Stimulated activated CD4-positive, alpha-beta T cell treated with anti-CD3 and anti-CD28 coated beads, Interleukin-15, amount 100 ng/mL, for 24 hours (primary cell): ENCODE measurements around the gene CMSS1.
A peak's percentile ranks its signal among the peaks of the same experiment; 100 is the strongest.
"Not testable (repeated sequence)": the region's sequence is repeated elsewhere in the genome, so short reads cannot be mapped to it uniquely, and the experiment has no call there.

ENCODE experiments used
- DNase-seq: peaks from one replicate; pipeline ENCODE4 v3.0.0-alpha.2; 2020

CMSS1 gene

DNA sequence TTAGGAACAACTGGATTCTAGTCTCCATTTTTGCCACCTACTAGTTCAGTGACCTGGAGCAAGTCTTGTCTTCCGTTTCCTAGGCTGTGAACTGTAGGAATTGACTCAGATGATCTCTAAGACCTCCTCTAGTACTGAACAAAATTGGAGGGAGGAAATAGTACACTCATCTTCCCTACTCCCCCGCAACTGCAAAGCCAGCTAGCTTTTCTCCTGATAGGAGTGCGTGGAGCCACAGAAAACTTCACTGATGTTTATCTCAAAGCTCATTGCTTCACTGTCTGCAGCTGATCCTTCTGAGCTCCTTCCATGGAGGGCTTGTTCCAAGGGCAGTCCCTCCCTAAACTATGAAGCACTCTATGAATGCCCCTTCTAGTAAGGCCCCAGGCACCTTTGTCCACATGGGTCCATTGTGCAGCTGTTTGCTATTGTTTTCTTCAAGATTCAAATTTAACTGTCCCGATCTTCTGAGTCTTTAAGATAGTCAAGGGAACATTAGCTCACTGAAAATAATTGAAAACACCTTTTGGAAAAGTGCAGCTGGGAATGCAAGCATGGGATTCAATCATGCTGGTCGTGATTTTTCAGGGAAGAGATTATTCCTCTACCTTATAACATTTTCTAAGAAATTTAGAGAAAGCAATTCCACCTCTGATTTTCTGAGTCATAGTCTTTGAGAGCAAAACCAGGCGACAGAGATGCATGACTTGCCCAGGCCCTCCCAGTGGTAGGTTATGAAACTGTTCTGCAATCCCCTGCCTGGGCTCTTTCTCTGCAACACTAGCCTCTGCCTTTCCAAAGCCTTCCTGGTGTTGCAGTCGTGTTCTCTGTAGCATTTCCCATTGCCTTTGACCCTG lies 272.4 kb downstream of the CMSS1 start:
- DNase-seq = peak; percentile 31

DNA sequence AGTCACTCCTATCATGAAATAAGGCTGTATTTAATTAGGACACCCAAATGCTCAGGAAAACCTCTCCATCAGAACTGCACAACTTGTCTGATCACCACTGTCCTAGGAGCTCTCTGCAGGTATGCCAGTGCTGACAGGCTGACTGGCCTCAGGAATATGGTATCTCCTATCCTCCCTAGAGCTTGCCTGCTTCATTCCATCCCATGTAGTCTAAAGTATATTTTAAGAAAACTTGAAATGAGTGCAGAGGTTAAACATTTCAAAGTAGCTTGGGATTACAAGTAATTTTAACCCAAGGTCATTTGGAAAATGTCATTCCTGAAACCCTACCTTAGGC lies 273.0 kb downstream of the CMSS1 start:
- no peak for DNase-seq

DNA sequence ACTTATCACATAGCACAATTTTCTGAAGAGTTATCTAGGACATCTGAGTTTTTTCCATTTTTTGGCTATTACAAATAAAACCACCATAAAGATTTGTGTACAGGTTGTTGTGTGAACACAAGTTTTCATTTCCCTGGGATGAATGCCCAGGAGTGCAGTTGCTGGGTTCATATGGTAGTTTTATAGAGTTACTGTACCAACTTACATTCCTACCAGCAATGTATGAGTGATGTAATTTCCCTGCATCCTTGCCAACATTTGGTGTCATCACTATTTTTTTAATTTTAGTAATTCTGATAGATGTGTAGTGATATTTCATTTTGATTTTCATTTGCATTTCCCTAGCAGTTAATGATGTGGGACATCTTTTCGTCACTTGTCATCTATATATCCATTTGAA lies 276.2 kb downstream of the CMSS1 start:
- no peak for DNase-seq

DNA sequence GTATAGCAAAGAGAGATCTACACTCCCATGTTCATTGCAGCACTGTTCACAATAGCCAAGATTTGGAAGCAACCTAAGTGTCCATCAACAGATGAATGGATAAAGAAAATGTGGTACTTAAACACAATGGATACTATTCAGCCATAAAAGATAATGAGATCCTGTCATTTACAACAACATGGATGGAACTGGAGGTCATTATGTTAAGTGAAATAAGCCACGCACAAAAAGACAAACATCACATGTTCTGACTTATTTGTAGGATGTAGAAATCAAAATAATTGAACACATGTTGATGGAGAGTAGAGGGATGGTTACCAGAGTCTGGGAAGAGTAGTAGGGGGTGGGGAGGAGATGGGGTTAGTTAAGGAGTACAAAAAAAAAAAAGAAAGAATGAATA lies 278.6 kb downstream of the CMSS1 start:
- not testable (repeated sequence) for DNase-seq

DNA sequence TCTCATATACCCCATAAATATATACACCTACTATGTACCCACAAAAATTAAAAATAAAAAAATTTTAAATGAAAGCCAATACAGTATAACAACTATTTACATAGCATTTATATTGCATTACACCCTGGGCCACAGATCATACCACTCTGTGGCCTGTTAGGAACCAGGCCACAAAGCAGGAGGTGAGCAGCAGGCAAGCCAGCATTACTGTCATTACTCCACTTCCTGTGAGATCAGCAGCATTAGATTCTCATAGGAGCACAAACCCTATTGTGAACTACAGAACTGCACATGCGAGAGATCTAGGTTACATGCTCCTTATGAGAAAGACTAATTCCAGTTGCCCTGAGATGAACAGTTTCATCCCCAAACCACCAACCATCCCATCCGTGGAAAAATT lies 279.2 kb downstream of the CMSS1 start:
- DNase-seq = no peak

DNA sequence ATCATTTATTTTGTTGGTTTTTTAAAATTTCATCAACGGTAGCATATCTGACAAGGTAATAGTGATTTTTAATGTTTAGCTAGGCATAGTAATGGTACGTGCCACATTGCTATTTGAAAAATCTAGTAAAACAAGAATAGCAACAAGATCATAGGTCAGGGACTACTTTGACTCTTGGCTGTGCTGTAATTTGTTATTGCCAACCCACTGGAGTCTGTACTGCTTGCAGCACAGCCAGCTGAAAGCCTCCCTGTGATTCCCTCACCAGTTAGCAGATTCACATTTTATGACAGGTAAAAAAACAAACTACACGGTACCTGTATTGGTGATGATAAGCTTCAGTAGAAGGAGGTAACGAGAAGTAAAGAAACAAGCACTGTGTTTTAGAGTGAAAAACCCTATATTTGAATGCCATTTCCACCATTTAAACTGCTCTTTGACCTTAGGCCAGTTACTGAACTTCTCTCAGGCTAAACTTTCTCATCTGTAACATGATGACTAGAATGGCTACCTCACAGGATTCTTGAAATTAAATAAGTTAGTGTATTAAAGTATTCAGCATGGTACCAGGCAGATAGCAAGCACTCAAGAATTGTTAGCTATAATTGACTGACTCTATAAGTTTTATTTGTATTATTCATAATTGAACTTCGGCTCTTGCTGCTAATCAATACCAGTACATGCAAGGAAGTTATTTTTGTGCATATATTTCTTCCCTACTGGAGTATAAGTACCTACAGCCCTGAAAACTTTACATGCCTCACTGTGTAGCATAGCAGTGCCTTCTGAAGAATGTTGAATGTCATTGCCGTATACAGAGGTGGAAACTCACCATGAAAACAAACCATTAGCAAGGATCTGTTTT lies 280.5 kb downstream of the CMSS1 start:
- no peak for DNase-seq

DNA sequence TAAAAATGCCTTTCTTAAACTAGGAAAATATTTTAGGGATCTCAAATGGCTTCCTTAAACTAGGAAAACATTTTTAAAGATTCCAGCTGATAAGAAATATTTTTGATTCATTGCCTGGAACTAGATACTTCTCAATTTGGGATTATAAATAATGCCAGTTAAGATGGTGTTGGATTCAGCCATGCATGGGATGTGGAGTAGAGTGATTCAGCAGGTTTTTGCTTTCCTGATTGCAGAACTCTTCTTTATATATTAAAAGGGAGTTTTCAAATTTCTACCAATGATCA lies 281.1 kb downstream of the CMSS1 start:
- DNase-seq = no peak

DNA sequence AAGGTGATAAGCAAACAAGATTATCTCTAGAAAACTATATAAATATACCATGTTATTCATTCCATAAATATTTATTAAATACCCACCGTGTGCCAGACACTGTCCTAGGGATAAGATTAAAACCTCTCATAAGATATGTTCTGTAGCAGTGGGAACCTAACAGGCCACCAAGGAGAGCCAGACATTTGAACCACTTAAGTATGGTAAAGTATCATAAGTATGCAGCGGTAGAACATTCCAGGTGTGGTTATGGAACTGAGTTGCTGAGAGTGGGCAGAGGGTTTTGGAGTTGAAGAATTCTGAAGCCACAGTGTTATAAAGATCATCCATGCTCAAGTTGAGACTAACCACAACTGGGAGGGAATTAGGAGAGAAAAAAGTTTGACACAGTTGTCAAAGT lies 282.0 kb downstream of the CMSS1 start:
- no peak for DNase-seq

DNA sequence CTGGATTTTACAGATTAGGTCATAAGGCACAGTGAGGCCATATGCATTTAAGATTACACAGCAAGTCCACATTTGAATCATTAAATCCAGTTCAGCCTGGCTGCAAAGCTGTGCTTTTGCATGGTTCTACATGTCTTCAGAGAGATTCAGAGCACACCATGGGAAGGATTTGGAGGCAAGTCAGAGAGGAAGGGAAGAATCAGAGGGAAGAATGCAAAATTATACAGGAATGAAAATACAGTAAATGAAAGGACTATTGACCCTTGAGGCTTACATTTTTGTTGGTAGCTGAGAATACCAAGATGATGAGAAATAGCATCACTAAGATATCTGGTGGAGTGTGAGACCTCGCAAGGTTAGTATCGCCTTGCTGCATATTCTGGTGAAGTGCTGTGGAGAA lies 282.8 kb downstream of the CMSS1 start:
- no peak for DNase-seq

DNA sequence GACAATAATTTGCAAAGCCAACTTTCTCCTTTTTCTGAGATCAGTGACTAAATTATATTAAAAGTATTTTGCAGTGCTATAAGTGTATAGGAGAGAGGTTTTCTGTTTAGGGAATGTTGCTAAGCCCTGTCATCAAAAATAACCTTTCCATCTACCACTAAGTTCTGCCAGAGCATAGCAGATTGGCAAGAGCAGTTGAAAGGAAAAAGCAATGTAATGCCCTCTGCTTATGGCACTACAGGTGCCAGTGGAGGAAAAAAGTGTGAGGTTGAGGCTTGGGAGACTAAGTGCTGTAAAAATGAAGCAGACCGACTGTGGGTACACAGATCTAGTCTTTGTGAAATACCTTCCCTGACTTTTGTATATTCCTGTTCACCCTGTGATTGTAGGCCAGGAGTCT lies 285.1 kb downstream of the CMSS1 start:
- DNase-seq = no peak

DNA sequence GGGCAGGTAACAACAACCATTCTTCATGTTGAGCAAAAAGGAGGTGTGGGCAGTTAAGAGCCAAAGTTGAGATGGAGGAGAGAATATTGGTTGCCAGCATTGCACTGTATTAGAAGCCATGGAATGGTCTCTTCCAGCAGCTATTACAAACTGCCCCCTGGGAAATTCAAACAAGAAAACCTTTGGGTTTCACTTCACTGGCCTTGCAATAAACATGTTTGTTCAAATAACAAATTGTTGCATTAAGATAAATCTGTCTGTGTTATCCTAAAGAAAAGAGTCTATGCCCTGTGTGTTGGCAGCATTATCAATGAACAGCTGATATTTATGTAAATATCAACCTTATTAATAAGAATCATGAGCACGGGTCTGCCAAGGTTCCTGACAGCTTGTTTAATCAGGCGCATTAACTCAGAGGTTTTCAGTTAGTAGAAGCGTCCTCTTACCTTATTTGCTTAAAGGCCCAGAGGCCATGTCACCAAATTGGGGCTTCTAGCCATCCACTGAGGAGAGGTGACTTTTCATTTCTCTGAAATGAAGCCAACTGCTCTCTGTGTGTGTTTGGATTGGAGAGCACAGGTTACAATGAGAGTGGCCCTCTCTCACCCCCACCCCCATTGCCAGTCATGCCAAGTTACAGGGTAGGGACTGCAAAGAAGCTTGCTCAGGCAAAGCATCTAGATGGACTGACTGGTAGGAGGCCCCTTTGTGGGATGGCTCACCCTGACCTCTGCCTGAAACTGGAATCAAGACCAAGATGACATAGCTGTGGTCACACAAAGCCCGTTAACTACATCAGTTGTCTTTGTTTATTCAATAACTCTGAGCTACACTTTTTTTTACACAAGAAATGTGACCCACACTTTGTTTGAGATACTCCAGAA lies 286.1 kb downstream of the CMSS1 start:
- DNase-seq = no peak

DNA sequence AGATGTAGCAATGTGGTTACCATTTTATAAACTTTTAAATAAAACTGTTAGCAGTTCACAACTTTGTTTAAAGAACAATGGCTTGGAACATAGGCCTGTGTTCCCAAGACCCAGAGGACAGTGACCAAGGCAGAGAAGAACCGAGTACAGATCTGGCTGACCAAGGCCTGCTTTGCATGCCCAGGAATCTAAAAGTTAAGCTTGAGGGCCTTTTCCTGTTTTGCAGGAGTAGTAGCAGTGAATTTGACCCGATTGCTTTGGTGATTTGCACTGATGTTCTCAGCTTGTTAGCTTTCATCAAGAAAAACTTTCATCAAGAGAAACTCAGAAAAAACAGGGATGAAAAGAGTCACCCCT lies 286.8 kb downstream of the CMSS1 start:
- no peak for DNase-seq

DNA sequence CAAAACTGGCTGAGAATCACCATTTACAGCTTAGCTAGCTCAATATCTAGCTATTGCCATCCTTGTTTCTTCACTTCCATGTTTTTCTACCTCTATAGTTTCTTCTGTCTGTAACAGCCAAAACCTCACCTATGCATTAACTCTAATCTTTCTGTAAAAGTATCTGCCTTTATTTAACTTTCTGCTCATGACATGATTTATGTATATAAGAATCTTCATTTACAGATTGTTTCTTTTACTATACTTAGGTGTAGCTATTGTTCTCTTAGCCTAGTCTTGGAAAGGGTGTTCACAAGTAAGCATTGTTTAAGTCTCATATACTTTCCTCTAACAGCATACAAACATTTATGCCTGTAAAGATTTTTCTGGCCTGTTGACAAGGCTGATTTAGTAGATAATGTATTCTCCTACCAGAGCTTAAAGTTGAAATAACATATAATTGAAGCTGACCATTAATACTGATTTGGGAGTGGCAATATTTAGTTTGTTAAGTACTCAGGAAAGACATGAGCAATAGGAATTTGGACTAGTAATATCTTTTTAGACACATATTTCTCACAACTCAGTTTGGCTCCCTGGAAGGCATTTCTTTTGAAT lies 287.3 kb downstream of the CMSS1 start:
- no peak for DNase-seq

DNA sequence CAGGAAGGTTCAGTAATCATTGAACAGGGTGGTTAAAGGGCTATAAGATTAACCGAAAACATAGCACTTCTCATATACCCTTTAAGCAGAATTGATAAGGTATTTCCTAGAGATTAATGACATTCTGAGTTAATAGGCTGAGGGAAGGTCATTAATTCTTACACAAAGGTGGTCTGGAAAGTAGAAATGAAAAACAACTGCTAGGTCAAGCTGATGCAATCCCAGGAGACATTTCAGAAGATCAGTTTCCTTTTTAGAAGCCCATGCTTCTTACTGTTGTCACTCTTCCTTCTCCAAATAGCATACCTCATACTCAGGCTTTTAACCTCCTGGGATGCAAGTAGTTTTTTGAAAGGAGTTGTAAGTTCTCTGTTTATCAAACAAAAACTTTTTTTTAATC lies 287.8 kb downstream of the CMSS1 start:
- DNase-seq = no peak

DNA sequence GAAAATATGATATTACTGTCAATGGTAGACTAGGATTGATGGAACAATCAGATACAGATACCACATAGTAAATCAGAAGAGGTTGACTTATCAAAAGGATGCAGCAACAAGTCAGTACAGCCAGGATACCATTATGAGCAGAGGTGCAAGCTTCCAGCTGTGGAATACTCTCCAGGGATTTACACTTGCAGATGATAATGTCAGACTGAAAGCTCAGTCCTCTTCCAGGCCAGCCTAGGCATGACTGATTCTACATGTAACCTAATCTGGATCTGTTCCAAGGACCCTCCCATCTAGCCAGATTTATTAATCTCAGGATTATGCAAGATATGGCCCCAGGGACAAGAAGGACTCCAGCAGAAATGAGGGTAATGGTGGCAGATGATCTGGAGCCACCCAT lies 288.4 kb downstream of the CMSS1 start:
- no peak for DNase-seq

DNA sequence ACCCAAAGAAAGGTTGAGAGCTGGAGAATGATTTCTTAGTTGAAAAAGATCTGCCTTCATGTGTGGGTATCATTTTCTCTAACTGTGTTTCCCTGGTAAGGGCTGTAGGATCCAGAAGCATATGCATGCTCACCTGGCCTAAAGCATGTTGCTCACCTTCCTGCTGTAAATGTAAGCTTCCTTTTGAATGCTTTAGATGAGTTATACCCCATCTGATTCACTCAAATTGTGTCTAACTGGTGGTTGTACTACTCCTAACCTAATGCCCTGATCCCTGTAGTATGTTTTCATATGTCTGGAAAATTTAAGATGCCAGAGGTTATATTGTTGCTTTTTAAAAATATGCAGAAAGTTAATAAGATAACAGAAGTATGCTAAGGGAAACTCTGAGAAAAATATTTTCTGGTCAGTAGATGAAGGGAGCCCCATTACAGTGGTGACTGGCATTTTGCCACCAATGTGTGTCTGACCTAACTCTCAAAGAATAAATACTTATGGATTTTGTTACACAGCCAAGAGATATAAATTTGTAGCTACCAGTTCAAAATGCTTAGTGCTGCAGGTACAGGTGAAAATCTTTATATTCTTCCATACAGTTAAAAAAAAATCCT lies 289.0 kb downstream of the CMSS1 start:
- no peak for DNase-seq

DNA sequence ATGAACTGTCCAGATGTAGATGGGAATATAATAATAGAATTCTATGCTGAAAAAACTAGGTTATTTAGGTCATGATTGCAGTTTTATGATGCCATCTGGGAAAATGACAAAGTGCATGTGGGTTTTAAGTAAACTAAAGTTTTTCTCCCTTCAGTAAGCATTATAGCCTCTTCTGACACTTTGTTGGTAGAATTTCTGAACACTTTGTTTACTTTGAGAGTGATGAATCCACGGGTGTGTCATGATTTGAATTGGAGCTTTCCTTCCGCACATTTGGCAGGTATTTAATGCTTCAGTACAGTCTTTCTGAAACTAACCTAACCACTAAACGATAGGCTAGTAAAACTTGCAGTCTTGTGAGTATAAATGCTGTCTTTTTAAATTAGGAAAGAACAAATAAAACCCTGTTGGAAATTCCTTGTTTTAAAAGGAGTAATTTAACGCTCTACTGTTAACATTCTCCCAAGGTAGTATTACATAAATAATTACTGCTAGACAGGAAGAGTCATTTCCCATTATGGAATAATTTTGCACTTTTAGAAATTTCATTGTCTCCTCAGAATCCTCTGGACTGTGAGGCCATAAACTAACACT lies 289.7 kb downstream of the CMSS1 start:
- DNase-seq = no peak

DNA sequence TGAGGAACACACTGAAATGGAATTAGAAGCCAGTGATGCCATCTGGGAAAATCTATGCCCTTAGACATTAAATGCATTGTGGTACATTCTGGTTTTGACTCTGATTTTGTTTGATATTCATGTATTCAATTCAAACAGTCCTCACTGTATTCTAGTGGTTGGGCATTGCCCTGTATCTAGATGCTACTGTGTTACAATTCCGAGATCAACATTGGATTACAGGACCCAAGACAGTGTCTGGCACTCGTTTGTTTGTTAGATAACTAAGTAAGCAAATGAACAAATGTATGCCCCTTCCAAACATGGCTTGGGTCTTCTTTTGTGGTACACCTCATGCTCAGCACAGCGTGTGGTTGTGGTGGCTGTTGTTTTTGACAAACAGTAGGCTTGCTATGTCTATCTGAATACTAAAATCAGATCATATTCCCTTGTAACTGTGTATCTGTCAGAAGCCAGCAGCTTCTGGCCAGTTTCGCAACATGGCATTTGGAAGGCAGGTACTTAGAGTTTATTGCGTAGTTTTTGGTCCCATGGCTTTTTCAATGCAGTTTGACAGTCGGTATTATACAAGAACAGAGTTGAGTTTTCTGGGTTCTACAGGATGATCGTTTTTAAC lies 290.9 kb downstream of the CMSS1 start:
- no peak for DNase-seq

DNA sequence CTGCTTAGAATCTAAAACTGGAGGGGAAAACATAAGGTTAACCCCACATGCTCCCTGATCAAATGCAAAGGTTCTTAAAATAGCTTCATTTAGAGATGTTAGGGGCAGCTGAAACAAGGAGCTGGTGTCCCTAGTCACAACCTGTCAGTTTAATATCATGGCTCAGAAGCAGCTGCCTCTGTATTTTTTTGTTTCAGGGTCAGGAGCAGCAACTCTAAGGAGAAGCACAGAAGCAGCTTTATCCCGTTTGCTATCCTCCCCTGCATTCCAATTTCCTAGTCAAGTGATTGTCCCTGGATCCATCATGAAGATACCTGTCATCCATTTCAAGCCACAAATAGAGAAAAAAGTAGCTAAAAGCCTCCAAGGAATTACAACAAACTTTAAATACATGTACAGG lies 292.5 kb downstream of the CMSS1 start:
- DNase-seq = no peak

DNA sequence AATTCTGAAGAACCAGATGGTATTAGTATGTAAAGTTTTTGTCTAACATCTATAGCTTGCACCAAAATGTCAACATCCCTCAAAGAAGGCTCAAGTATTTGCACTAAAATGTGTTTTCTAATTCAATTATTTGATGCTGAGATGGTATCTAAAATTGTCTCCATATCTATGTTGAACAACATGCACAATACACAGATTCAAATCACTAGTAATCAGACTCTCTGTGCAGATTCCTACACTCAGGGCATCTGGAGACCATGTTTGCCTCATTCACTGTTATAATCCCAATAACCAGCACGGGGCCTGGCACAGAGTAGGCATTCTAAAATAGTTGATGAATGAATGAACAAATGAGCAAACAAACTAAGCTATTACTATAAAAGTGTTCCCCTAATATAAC lies 294.1 kb downstream of the CMSS1 start:
- no peak for DNase-seq

DNA sequence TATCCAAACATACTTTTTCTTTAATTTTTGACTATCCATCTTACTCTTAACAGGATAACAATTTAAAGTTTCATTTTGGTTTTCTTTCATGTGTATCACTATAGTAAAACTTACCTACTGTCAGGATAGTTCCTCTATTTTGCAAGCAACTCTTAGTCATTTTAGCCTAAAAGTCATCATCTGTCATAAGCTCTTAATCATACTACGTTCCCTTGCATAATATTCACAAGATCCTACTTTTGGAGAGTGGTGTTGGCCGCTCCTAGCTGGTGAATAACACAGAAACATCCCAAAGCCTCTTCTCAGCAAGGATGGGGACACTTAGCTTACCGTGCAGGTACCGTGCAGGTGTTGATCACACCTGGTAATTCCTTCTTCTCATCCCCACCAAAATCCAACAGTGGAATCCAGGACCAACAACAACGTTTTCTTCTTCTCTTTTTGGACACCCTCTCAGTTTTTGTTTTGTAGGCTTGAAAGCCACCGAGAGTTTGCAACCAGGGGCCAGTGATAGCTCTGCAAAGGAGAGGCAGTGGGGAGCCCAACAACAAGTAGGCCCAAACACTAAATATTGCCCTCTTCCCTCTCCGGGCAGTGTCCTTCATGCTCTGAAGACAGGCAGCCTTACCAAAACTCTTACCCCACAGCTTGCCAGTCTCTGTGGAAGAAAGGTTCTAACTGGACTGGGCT lies 296.2 kb downstream of the CMSS1 start:
- no peak for DNase-seq
